HepG2 (cell line): Measurements from ENCODE around the gene TMEM214. TPM values are rescaled to one million over a fixed set of nuclear protein-coding genes. Genes with fewer than 3 reads are reported as not detected.

Source experiments
- ATAC-seq: fragments of 200-7000 bp; cut with Tn5 transposase; 3 replicates; pipeline ENCODE4 v1.9.1; 2020; ENCODE audit warnings: mild to moderate bottlenecking, moderate library complexity
- BruUV-seq: library from RNA; stranded (reverse); fragments of 400-500 nt; replicated peaks from 2 replicates; lab custom pipeline; 2021; lab: Mats Ljungman, UMichigan
- CTCF ChIA-PET: fragments of 300-600 bp; formaldehyde crosslinking; extraction: SDS; loops from one replicate; lab custom pipeline; 2021; ENCODE audit warnings: low total read pairs, inconsistent platforms, low intra/inter-chr PET ratio; lab: Yijun Ruan, JAX
- POLR2A ChIA-PET: fragments of 350-600 bp; sonication (Branson Sonifier 250); formaldehyde crosslinking; loops from one replicate; lab custom pipeline; 2020; ENCODE audit warnings: antibody characterized with exemption, inconsistent platforms; lab: Yijun Ruan, JAX
- DNase-seq: peaks from one replicate; pipeline ENCODE4 v3.0.0-alpha.2; 2015; ENCODE audit warnings: low spot score
- FAIRE-seq: peaks from 3 replicates; lab custom pipeline; 2011; peaks lifted over from hg19 to GRCh38; lab: Jason Lieb, UNC
- H2AFZ ChIP-seq: one replicate; pipeline ENCODE4 v1.6.1; 2011; ENCODE audit warnings: low read length, inconsistent platforms
- H3K27ac ChIP-seq: fragments of 300-600 bp; 3 replicates; pipeline ENCODE4 v1.8.0; 2011; ENCODE audit warnings: mixed run types, mild to moderate bottlenecking, mixed read lengths, low read length, inconsistent platforms; ENCODE audit not compliant: insufficient read depth; ENCODE audit errors: extremely low read length
- H3K27me3 ChIP-seq, 2 experiments: fragments of 200-600 bp in 1 of 2; 2 replicates in 1 of 2; 3 replicates in 1 of 2; pipeline versions ENCODE4 v1.6.0 to v1.8.0; 2011; ENCODE audit warnings: low read length in 2 of 2, mild to moderate bottlenecking in 2 of 2, moderate library complexity in 2 of 2, inconsistent platforms in 1 of 2; ENCODE audit not compliant: insufficient read depth in 2 of 2, control insufficient read depth in 1 of 2
- H3K36me3 ChIP-seq, 2 experiments: fragments of 200-600 bp in 1 of 2; replicated peaks in 1 of 2; 2 replicates in 1 of 2; 3 replicates in 1 of 2; pipeline versions ENCODE4 v1.5.1 to v1.8.0; 2011; ENCODE audit warnings: low read length in 2 of 2, inconsistent platforms in 1 of 2; ENCODE audit not compliant: insufficient read depth in 2 of 2, control insufficient read depth in 1 of 2
- H3K4me1 ChIP-seq: 2 replicates; pipeline ENCODE4 v1.5.1; 2012; ENCODE audit warnings: low read length, inconsistent platforms; ENCODE audit not compliant: insufficient read depth
- H3K4me2 ChIP-seq: 2 replicates; pipeline ENCODE4 v1.6.0; 2011; ENCODE audit warnings: low read depth, low read length, inconsistent platforms
- H3K4me3 ChIP-seq, 3 experiments: fragments of 200-600 bp in 1 of 3; sonication (generic), shearing (Covaris generic) in 1 of 3; replicated peaks in 1 of 3; 2 replicates each; pipeline ENCODE4 v1.5.1; 2011 to 2016; ENCODE audit warnings: low read length in 3 of 3, inconsistent platforms in 2 of 3, low read depth in 2 of 3, mild to moderate bottlenecking in 2 of 3, control low read depth in 1 of 3, mixed read lengths in 1 of 3; ENCODE audit not compliant: insufficient read depth in 1 of 3
- H3K79me2 ChIP-seq: one replicate; pipeline ENCODE4 v1.6.1; 2011; ENCODE audit warnings: low read length, inconsistent platforms; ENCODE audit not compliant: insufficient read depth
- H3K9ac ChIP-seq: 2 replicates; pipeline ENCODE4 v1.6.0; 2011; ENCODE audit warnings: mild to moderate bottlenecking, low read depth, low read length, inconsistent platforms; ENCODE audit not compliant: insufficient read depth
- H3K9me3 ChIP-seq: 2 replicates; pipeline ENCODE4 v1.5.1; 2012; ENCODE audit warnings: mild to moderate bottlenecking, low read length
- H4K20me1 ChIP-seq: 2 replicates; pipeline ENCODE4 v1.6.0; 2011; ENCODE audit warnings: inconsistent platforms, mild to moderate bottlenecking, low read length, moderate library complexity; ENCODE audit not compliant: insufficient read depth
- AGO1 ChIP-seq: fragments of 200-400 bp; formaldehyde crosslinking; IDR thresholded peaks from 2 replicates; pipeline ENCODE4 v1.6.1; 2017; ENCODE audit warnings: mild to moderate bottlenecking, low read depth, low read length, moderate library complexity; ENCODE audit not compliant: poor library complexity, severe bottlenecking
- ARID4A ChIP-seq: sonication (generic); formaldehyde crosslinking; IDR thresholded peaks from 2 replicates; pipeline ENCODE4 v1.5.0; 2020; ENCODE audit warnings: mild to moderate bottlenecking, missing genetic modification reagents, borderline replicate concordance
- ATF7 ChIP-seq, 2 experiments: fragments of 450-650 bp in 1 of 2; sonication (generic) in 1 of 2; formaldehyde crosslinking in 1 of 2; IDR thresholded peaks; 2 replicates each; pipeline versions ENCODE4 v1.4.0 to v1.6.1; 2016 to 2020; ENCODE audit warnings: antibody characterized with exemption in 1 of 2, mild to moderate bottlenecking in 1 of 2, missing genetic modification reagents in 1 of 2
- FOXK1 ChIP-seq: sonication (generic); formaldehyde crosslinking; IDR thresholded peaks from 2 replicates; pipeline ENCODE4 v1.4.0; 2020; ENCODE audit warnings: low read depth, missing genetic modification reagents, borderline replicate concordance
- FUBP1 ChIP-seq: sonication (generic); formaldehyde crosslinking; IDR thresholded peaks from 2 replicates; pipeline ENCODE4 v1.5.1; 2020; ENCODE audit warnings: missing genetic modification reagents, mild to moderate bottlenecking, borderline replicate concordance
- KLF16 ChIP-seq, 2 experiments: sonication (generic) in 1 of 2; formaldehyde crosslinking in 1 of 2; IDR thresholded peaks; 2 replicates each; pipeline versions ENCODE4 v1.6.1 to v1.8.0; 2016 to 2023; ENCODE audit warnings: missing genetic modification reagents in 2 of 2, missing compliant biosample characterization in 1 of 2
- NR2F1 ChIP-seq, 2 experiments: fragments of 450-650 bp in 1 of 2; formaldehyde crosslinking in 1 of 2; IDR thresholded peaks; 2 replicates each; pipeline versions ENCODE4 v1.5.0 to v1.6.1; 2016 to 2020; ENCODE audit warnings: mild to moderate bottlenecking in 1 of 2, missing compliant biosample characterization in 1 of 2, missing genetic modification reagents in 1 of 2, moderate library complexity in 1 of 2
- SRY ChIP-seq: sonication (generic); formaldehyde crosslinking; IDR thresholded peaks from 2 replicates; pipeline ENCODE4 v1.8.0; 2022; ENCODE audit warnings: mild to moderate bottlenecking, missing genetic modification reagents
- TERF1 ChIP-seq: sonication (generic); formaldehyde crosslinking; IDR thresholded peaks from 2 replicates; pipeline ENCODE4 v1.8.0; 2022; ENCODE audit warnings: mild to moderate bottlenecking, missing genetic modification reagents, moderate library complexity
- TFDP2 ChIP-seq: sonication (generic); formaldehyde crosslinking; IDR thresholded peaks from 2 replicates; pipeline ENCODE4 v1.4.0; 2020; ENCODE audit warnings: missing genetic modification reagents
- WIZ ChIP-seq: sonication (generic); formaldehyde crosslinking; IDR thresholded peaks from 2 replicates; pipeline ENCODE4 v1.5.1; 2020; ENCODE audit warnings: mild to moderate bottlenecking, missing genetic modification reagents
- ZNF891 ChIP-seq: sonication (generic); formaldehyde crosslinking; IDR thresholded peaks from 2 replicates; pipeline ENCODE4 v1.5.0; 2020; ENCODE audit warnings: mild to moderate bottlenecking, missing genetic modification reagents
- WGBS: methylation state at CpG from one replicate; pipeline ENCODE4 v1.1.6; 2017; ENCODE audit warnings: low lambda C conversion rate; 5-methylcytosine and 5-hydroxymethylcytosine counted together
- in situ Hi-C: cut with HindIII; loops from 2 replicates; pipeline ENCODE4 v1.10.0; 2017; ENCODE audit warnings: low pct_unique_long_range_greater_than_20kb; ENCODE audit not compliant: extremely low pct_ligation_motif_present
- intact Hi-C: fragments of 100-400 bp; cut with micrococcal nuclease; formaldehyde crosslinking; loops from one replicate; pipeline ENCODE4 v1.10.0; 2022; ENCODE audit not compliant: unreplicated experiment
- polyA plus RNA-seq, 8 experiments: library from polyadenylated mRNA; depleted of rRNA in 3 of 8; stranded (reverse) in 7 of 8; unstranded in 1 of 8; fragments of >200 nt; fragmentation: Illumina TruSeq in 4 of 8; extraction: Trizol in 4 of 8; gene quantifications; 2 replicates each; pipeline versions ENCODE4 v1.2.1 to v1.2.3, GENCODE V29; 2011 to 2016; ENCODE audit warnings: low read depth in 4 of 8, missing spikeins in 1 of 8, mixed read lengths in 1 of 8; ENCODE audit not compliant: insufficient read depth in 1 of 8
- total RNA-seq, 5 experiments: library from RNA; depleted of rRNA; stranded (reverse); fragments of >200 nt; fragmentation: Illumina TruSeq; extraction: Trizol; gene quantifications; 2 replicates each; pipeline ENCODE4 v1.2.3, GENCODE V29; 2016; ENCODE audit warnings: low read depth in 1 of 5

The TMEM214 gene
- total and polyA plus RNA-seq, 2 of the 13 experiments (the other 11 are each of a cell fraction or from before 2014, with no cell fraction given) = 58.3 to 132 TPM

GRCh38 chr2:27074738-27075565 lies 42.2 kb downstream of the TMEM214 start:
- intact Hi-C loops = no loop called here
- no peak overlapping the region for H2AFZ ChIP-seq
- no peaks in the 10 kb centered on the region for H4K20me1 ChIP-seq
- POLR2A ChIA-PET = interaction anchor here (0.7 to 4.3 kb wide), 4 partner anchors 18 to 149 kb away, joined by 3 to 49 read pairs (median 6); partner anchors contain the start of gene AGBL5
- H3K36me3 ChIP-seq = no peaks in the 10 kb centered on the region
- FAIRE-seq (no peak), ATAC-seq (no peak), DNase-seq (no peak)
- H3K27me3 ChIP-seq = peaks cover 0 to 16% of the 10 kb centered on the region in 2 experiments; a peak in 2 of 5 replicates
- WGBS = 17% methylated on average over 4 of the region's 4 CpGs
- no peaks in the 10 kb centered on the region for H3K9me3 ChIP-seq
- no peak overlapping the region for H3K27ac ChIP-seq
- in situ Hi-C loops = no loop called here
- H3K79me2 ChIP-seq = peaks cover 15% of the 10 kb centered on the region
- H3K4me1 ChIP-seq = peaks cover 80% of the 10 kb centered on the region
- H3K4me3 ChIP-seq = peak overlapping the region in 1 of 3 experiments; percentile 20; a peak in 1 of 6 replicates
- H3K9ac ChIP-seq = no peak overlapping the region
- CTCF ChIA-PET = no interaction called here
- no TSS peak for BruUV-seq
- peak overlapping the region; percentile 49 for H3K4me2 ChIP-seq
- no peak for TF ChIP-seq ATF7 (IDR thresholded peaks at IDR 0.05)
- TF ChIP-seq ATF7 (CRISPR knock-in tag; IDR thresholded peaks at IDR 0.05) = no peak
- TF ChIP-seq ZNF891 = no peak
- no peak for TF ChIP-seq FOXK1
- no peak for TF ChIP-seq AGO1
- no peak for TF ChIP-seq FUBP1 (CRISPR knock-in tag)
- no peak for TF ChIP-seq ARID4A (CRISPR knock-in tag)
- TF ChIP-seq TFDP2 = no peak
- no peak for TF ChIP-seq WIZ (CRISPR knock-in tag)
- TF ChIP-seq TERF1 (CRISPR knock-in tag) = no peak
- TF ChIP-seq SRY (CRISPR knock-in tag) = no peak
- TF ChIP-seq NR2F1 (CRISPR knock-in tag; IDR thresholded peaks at IDR 0.05) = no peak
- no peak for TF ChIP-seq KLF16 (CRISPR knock-in tag; IDR thresholded peaks at IDR 0.05)
